Spleen (tissue), 7 donors: ENCODE data around the gene SYDE2.

Experiments
- CTCF ChIP-seq, 11 experiments: fragments of 200-600 bp in 7 of 11; fragments of 450-650 bp in 4 of 11; sonication (generic) in 4 of 11; IDR thresholded peaks in 8 of 11; conservative IDR thresholded peaks in 3 of 11; 1 replicate in 7 of 11; 2 replicates in 4 of 11; pipeline versions ENCODE4 v1.4.0 to v1.8.0; 2016 to 2021; ENCODE audit warnings: antibody characterized with exemption in 11 of 11, inconsistent platforms in 4 of 11, mild to moderate bottlenecking in 1 of 11
- POLR2AphosphoS5 ChIP-seq, 3 donors: sonication (generic); formaldehyde crosslinking; IDR thresholded peaks; one replicate each; pipeline ENCODE4 v1.5.1; 2017; ENCODE audit warnings: antibody characterized with exemption in 3 of 3
- donor health status: DM: no; HTN: no; CAD: no; lungs with moderate emphysema.
- donor health status: DM: no; HTN: no; CAD: no.
- donor health status: DM: no; HTN: no; CAD: no.

- no peak for TF ChIP-seq POLR2AphosphoS5 (IDR thresholded peaks at IDR 0.05)
- no peak for TF ChIP-seq CTCF (IDR thresholded peaks at IDR 0.05 in 8 of 11, conservative IDR thresholded peaks at IDR 0.05 in 3 of 11)
Measured at GRCh38 chr1:85224295-85224694, 23.5 kb upstream of the SYDE2 start.
